HG02852 (cell line): Measurements from ENCODE around the gene CYTH4.

Experiments
- ATAC-seq: cut with Tn5 transposase; IDR thresholded peaks from one replicate; pipeline ENCODE4 v1.9.1; 2021; ENCODE audit warnings: mild to moderate bottlenecking, moderate library complexity; ENCODE audit not compliant: unreplicated experiment

The CYTH4 gene

GRCh38 chr22:37288521-37288920, 6.2 kb downstream of the CYTH4 start:
- no peak for ATAC-seq

GRCh38 chr22:37289156-37289735, 6.9 kb downstream of the CYTH4 start:
- no peak for ATAC-seq

- ATAC-seq = no peak
Measured at GRCh38 chr22:37290737-37291136, 8.4 kb downstream of the CYTH4 start.

GRCh38 chr22:37291559-37292298, 9.4 kb downstream of the CYTH4 start:
- no peak for ATAC-seq

- ATAC-seq = no peak
Measured at GRCh38 chr22:37292641-37293040, 10.3 kb downstream of the CYTH4 start.

- ATAC-seq = no peak
Measured at GRCh38 chr22:37293172-37293571, 10.9 kb downstream of the CYTH4 start.

- ATAC-seq = no peak
Measured at GRCh38 chr22:37294747-37295146, 12.4 kb downstream of the CYTH4 start.

- ATAC-seq = no peak
Measured at GRCh38 chr22:37295213-37295886, 13.0 kb downstream of the CYTH4 start.

GRCh38 chr22:37295946-37296345, 13.6 kb downstream of the CYTH4 start:
- ATAC-seq = no peak

- no peak for ATAC-seq
Measured at GRCh38 chr22:37298748-37299495, 16.6 kb downstream of the CYTH4 start.

- ATAC-seq = no peak
Measured at GRCh38 chr22:37299969-37300509, 17.7 kb downstream of the CYTH4 start.

GRCh38 chr22:37300551-37301017, 18.3 kb downstream of the CYTH4 start:
- no peak for ATAC-seq

- ATAC-seq = no peak
Measured at GRCh38 chr22:37301144-37301830, 19.0 kb downstream of the CYTH4 start.

GRCh38 chr22:37302674-37303555, 20.6 kb downstream of the CYTH4 start:
- ATAC-seq = no peak

GRCh38 chr22:37303821-37304274, 21.5 kb downstream of the CYTH4 start:
- no peak for ATAC-seq

- ATAC-seq = no peak
Measured at GRCh38 chr22:37304595-37305343, 22.5 kb downstream of the CYTH4 start.

- no peak for ATAC-seq
Measured at GRCh38 chr22:37305887-37306286, 23.6 kb downstream of the CYTH4 start.

- ATAC-seq = no peak
Measured at GRCh38 chr22:37306494-37306829, 24.2 kb downstream of the CYTH4 start.
